HG03469 (cell line): ENCODE data around the gene ABCA1.
"Not testable (repeated sequence)": the region's sequence is repeated elsewhere in the genome, so short reads cannot be mapped to it uniquely, and the experiment has no call there.

ENCODE experiments used
- ATAC-seq: cut with Tn5 transposase; IDR thresholded peaks from one replicate; pipeline ENCODE4 v1.9.1; 2021; ENCODE audit warnings: mild to moderate bottlenecking, moderate library complexity, moderate number of reproducible peaks; ENCODE audit not compliant: unreplicated experiment

ABCA1 gene

GRCh38 chr9:104951487-104951886 is 23.5 kb upstream of the ABCA1 start:
- no peak for ATAC-seq

GRCh38 chr9:104950838-104951237 is 22.9 kb upstream of the ABCA1 start:
- no peak for ATAC-seq

GRCh38 chr9:104948277-104948676 is 20.3 kb upstream of the ABCA1 start:
- no peak for ATAC-seq

- ATAC-seq: no peak
Observed at GRCh38 chr9:104944871-104945270, 16.9 kb upstream of the ABCA1 start.

GRCh38 chr9:104944356-104944755 is 16.4 kb upstream of the ABCA1 start:
- no peak for ATAC-seq

GRCh38 chr9:104941597-104941996 is 13.6 kb upstream of the ABCA1 start:
- ATAC-seq: no peak

GRCh38 chr9:104936291-104936690 is 8.3 kb upstream of the ABCA1 start:
- no peak for ATAC-seq

GRCh38 chr9:104935501-104935810 is 7.5 kb upstream of the ABCA1 start:
- not testable (repeated sequence) for ATAC-seq

- no peak for ATAC-seq
Observed at GRCh38 chr9:104934691-104935500, 6.9 kb upstream of the ABCA1 start.

GRCh38 chr9:104933091-104933490 is 5.1 kb upstream of the ABCA1 start:
- ATAC-seq: not testable (repeated sequence)

GRCh38 chr9:104931256-104931655 is 3.3 kb upstream of the ABCA1 start:
- ATAC-seq: no peak

GRCh38 chr9:104927216-104927911 is 591 bp downstream of the ABCA1 start:
- ATAC-seq: no peak

- ATAC-seq: peak; percentile 79
Observed at GRCh38 chr9:104923740-104924139, 4.2 kb downstream of the ABCA1 start.

GRCh38 chr9:104923289-104923688 is 4.7 kb downstream of the ABCA1 start:
- ATAC-seq: no peak

- not testable (repeated sequence) for ATAC-seq
Observed at GRCh38 chr9:104922748-104923147, 5.2 kb downstream of the ABCA1 start.

- no peak for ATAC-seq
Observed at GRCh38 chr9:104921067-104921741, 6.8 kb downstream of the ABCA1 start.

- no peak for ATAC-seq
Observed at GRCh38 chr9:104915753-104916152, 12.2 kb downstream of the ABCA1 start.

GRCh38 chr9:104915049-104915448 is 12.9 kb downstream of the ABCA1 start:
- no peak for ATAC-seq

- no peak for ATAC-seq
Observed at GRCh38 chr9:104914466-104914865, 13.5 kb downstream of the ABCA1 start.

- no peak for ATAC-seq
Observed at GRCh38 chr9:104912606-104913005, 15.3 kb downstream of the ABCA1 start.

- no peak for ATAC-seq
Observed at GRCh38 chr9:104911032-104911607, 16.8 kb downstream of the ABCA1 start.
